ENCODE data around the gene COPZ2.

GRCh38 chr17:48046296-48046695 lies 8.7 kb upstream of the COPZ2 start:
- TF ChIP-seq, protein P1, sequence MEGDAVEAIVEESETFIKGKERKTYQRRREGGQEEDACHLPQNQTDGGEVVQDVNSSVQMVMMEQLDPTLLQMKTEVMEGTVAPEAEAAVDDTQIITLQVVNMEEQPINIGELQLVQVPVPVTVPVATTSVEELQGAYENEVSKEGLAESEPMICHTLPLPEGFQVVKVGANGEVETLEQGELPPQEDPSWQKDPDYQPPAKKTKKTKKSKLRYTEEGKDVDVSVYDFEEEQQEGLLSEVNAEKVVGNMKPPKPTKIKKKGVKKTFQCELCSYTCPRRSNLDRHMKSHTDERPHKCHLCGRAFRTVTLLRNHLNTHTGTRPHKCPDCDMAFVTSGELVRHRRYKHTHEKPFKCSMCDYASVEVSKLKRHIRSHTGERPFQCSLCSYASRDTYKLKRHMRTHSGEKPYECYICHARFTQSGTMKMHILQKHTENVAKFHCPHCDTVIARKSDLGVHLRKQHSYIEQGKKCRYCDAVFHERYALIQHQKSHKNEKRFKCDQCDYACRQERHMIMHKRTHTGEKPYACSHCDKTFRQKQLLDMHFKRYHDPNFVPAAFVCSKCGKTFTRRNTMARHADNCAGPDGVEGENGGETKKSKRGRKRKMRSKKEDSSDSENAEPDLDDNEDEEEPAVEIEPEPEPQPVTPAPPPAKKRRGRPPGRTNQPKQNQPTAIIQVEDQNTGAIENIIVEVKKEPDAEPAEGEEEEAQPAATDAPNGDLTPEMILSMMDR (IDR thresholded peaks at IDR 0.05), result no peak
- TF ChIP-seq POLR2A (IDR thresholded peaks at IDR 0.05; ENCODE audit: low read depth), result no peak
- TF ChIP-seq POLR2AphosphoS5 (IDR thresholded peaks at IDR 0.05), result no peak
